Fibroblast of lung (primary cell): ENCODE measurements around the gene ROM1. TPM values are rescaled to one million over a fixed set of nuclear protein-coding genes. Genes with fewer than 3 reads are reported as not detected.

Source experiments
- DNase-seq, 2 donors: peaks; one replicate each; pipeline versions ENCODE4 v3.0.0 to v3.0.0-alpha.2; 2010; ENCODE audit warnings: low read depth in 2 of 2
- H2AFZ ChIP-seq: 2 replicates; pipeline ENCODE4 v1.5.1; 2012; ENCODE audit warnings: low read length, control low read depth, inconsistent platforms
- H3K27ac ChIP-seq: 2 replicates; pipeline ENCODE4 v1.5.1; 2011; ENCODE audit warnings: low read length, control low read depth; ENCODE audit not compliant: insufficient read depth
- H3K27me3 ChIP-seq: 2 replicates; pipeline ENCODE4 v1.5.1; 2011; ENCODE audit warnings: mild to moderate bottlenecking, low read length; ENCODE audit not compliant: control insufficient read depth, insufficient read depth
- H3K36me3 ChIP-seq: 2 replicates; pipeline ENCODE4 v1.5.1; 2011; ENCODE audit warnings: low read length; ENCODE audit not compliant: control insufficient read depth, insufficient read depth
- H3K4me1 ChIP-seq: 2 replicates; pipeline ENCODE4 v1.5.1; 2011; ENCODE audit warnings: low read length; ENCODE audit not compliant: control insufficient read depth, insufficient read depth; ENCODE audit errors: extremely low read depth
- H3K4me2 ChIP-seq: 2 replicates; pipeline ENCODE4 v1.5.1; 2011; ENCODE audit warnings: low read length, control low read depth; ENCODE audit not compliant: insufficient read depth; ENCODE audit errors: extremely low read depth
- H3K4me3 ChIP-seq, 4 experiments: fragments of 200-600 bp in 1 of 4; sonication (generic) in 1 of 4; replicated peaks in 1 of 4; 2 replicates each; pipeline ENCODE4 v1.5.1; 2011 to 2016; ENCODE audit warnings: low read length in 4 of 4, low read depth in 3 of 4, mild to moderate bottlenecking in 3 of 4, control low read depth in 2 of 4, inconsistent platforms in 1 of 4, mixed read lengths in 1 of 4; ENCODE audit not compliant: insufficient read depth in 1 of 4; ENCODE audit errors: control extremely low read depth in 1 of 4
- H3K79me2 ChIP-seq: 2 replicates; pipeline ENCODE4 v1.5.1; 2012; ENCODE audit warnings: mild to moderate bottlenecking, low read length, inconsistent platforms; ENCODE audit not compliant: control insufficient read depth, insufficient read depth
- H3K9ac ChIP-seq: 2 replicates; pipeline ENCODE4 v1.5.1; 2011; ENCODE audit warnings: mild to moderate bottlenecking, low read length, control low read depth; ENCODE audit not compliant: insufficient read depth
- H3K9me3 ChIP-seq: 2 replicates; pipeline ENCODE4 v1.5.1; 2012; ENCODE audit warnings: low read depth, low read length; ENCODE audit not compliant: control insufficient read depth, insufficient read depth
- H4K20me1 ChIP-seq: 2 replicates; pipeline ENCODE4 v1.5.1; 2011; ENCODE audit warnings: low read length; ENCODE audit not compliant: control insufficient read depth, insufficient read depth; ENCODE audit errors: extremely low read depth
- EZH2 ChIP-seq: IDR thresholded peaks from 2 replicates; pipeline ENCODE4 v1.5.1; 2012; ENCODE audit warnings: low read length, control low read depth, mild to moderate bottlenecking; ENCODE audit errors: missing control alignments
- polyA plus RNA-seq, 2 donors: library from polyadenylated mRNA; depleted of rRNA in 1 of 2; stranded (reverse) in 1 of 2; unstranded in 1 of 2; fragments of >200 nt; gene quantifications; 2 replicates each; pipeline ENCODE4 v1.2.1, GENCODE V29; 2011 to 2012; ENCODE audit warnings: missing spikeins in 1 of 2
- total RNA-seq: library from RNA; depleted of rRNA; stranded (reverse); fragments of >200 nt; gene quantifications from 2 replicates; pipeline ENCODE4 v1.2.1, GENCODE V29; 2014
- TF ChIP-seq, protein P1 (sequence below), 2 donors: IDR thresholded peaks in 1 of 2; conservative IDR thresholded peaks in 1 of 2; 1 replicate in 1 of 2; 2 replicates in 1 of 2; pipeline ENCODE4 v1.5.1; 2011 to 2012; ENCODE audit warnings: low read length in 2 of 2, control low read depth in 1 of 2, inconsistent platforms in 1 of 2, low read depth in 1 of 2, mild to moderate bottlenecking in 1 of 2

Gene ROM1
- total and polyA plus RNA-seq, 2 donors (not counting 1 experiment from before 2014, with no cell fraction given) = 1.7 to 9.9 TPM

DNA sequence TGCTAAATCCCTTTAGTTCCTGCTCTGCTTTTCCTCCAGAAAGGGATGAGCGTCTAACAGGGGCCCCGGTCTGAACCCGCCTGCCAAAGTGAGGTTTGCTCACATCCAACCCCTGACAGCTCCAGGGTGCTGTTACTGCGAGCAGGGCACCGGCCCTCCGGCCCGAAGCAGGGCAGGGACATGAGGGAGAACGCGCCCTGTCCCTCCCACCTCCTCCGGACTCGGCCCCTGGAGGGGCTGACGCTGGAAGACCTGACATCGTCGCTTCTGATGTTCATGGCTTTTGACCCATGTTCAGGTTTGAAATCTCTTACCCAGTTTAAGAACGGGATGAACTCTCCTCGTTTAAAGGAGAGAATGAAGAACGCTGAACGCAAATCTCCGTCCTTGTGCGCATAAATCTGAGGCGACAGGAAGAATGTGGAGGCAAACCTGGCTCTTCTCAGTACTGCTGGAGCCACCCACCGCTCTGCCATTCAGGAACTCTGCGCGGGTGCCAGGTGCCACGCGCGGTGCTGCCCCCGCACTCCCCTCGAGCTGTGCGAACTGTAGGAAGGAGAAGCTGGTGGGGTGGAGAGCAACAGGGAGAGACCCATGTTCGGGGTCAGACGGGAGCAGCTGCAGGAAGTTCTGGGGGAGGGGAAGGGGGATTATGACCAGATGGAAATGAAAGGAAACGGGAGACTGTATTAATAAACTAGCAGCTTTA, 38.5 kb upstream of the ROM1 start:
- Histone ChIP-seq H3K4me1 (peaks cover 13% of the 10 kb centered on the region), H2AFZ (peak overlapping the region; percentile 11), H3K36me3 (peaks cover 10% of the 10 kb centered on the region), H3K4me2 (peak overlapping the region; percentile 97), H3K9ac (peak overlapping the region; percentile 92), H3K9me3 (no peaks in the 10 kb centered on the region), H4K20me1 (no peaks in the 10 kb centered on the region), H3K4me3 (peak overlapping the region; percentile 30 to 86 (median 64)), H3K79me2 (peaks cover 56% of the 10 kb centered on the region), H3K27me3 (no peaks in the 10 kb centered on the region), H3K27ac (peak overlapping the region; percentile 88)
- TF ChIP-seq, protein P1, sequence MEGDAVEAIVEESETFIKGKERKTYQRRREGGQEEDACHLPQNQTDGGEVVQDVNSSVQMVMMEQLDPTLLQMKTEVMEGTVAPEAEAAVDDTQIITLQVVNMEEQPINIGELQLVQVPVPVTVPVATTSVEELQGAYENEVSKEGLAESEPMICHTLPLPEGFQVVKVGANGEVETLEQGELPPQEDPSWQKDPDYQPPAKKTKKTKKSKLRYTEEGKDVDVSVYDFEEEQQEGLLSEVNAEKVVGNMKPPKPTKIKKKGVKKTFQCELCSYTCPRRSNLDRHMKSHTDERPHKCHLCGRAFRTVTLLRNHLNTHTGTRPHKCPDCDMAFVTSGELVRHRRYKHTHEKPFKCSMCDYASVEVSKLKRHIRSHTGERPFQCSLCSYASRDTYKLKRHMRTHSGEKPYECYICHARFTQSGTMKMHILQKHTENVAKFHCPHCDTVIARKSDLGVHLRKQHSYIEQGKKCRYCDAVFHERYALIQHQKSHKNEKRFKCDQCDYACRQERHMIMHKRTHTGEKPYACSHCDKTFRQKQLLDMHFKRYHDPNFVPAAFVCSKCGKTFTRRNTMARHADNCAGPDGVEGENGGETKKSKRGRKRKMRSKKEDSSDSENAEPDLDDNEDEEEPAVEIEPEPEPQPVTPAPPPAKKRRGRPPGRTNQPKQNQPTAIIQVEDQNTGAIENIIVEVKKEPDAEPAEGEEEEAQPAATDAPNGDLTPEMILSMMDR (conservative IDR thresholded peaks at IDR 0.05 in 1 of 2, IDR thresholded peaks at IDR 0.05 in 1 of 2; ENCODE audit: low read depth in 1 of 2, low read length in 2 of 2) = no peak
- no peak for TF ChIP-seq EZH2
- DNase-seq = peak in 1 of 2 donors; percentile 36

DNA sequence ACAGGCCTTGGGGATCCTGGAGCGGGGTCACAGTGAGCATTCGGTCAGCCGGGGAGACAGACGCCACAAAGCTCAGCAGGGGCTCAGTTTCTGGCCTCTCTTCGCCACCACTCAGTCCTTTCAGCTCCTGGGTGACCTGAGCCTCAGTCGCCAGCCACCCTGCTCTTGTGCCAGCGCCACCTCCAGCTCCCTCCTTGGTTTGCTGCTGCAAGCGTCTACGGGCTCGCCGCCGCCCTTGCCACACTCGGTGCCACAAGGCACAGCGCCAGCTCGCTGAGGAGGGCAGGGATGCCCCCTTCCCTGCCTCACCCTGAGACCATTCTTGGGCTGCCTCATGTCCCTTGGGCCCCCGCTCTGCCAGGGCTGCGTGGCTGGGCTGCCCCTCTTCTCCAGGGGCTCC, 37.9 kb upstream of the ROM1 start:
- peaks cover 13% of the 10 kb centered on the region for H3K4me1 ChIP-seq
- H3K79me2 ChIP-seq = peaks cover 50% of the 10 kb centered on the region
- peak overlapping the region; percentile 30 to 86 (median 64) for H3K4me3 ChIP-seq
- peak overlapping the region; percentile 88 for H3K27ac ChIP-seq
- H3K36me3 ChIP-seq = peaks cover 8% of the 10 kb centered on the region
- H3K4me2 ChIP-seq = peak overlapping the region; percentile 97
- no peaks in the 10 kb centered on the region for H3K9me3 ChIP-seq
- peak overlapping the region; percentile 92 for H3K9ac ChIP-seq
- no peak overlapping the region for H2AFZ ChIP-seq
- H3K27me3 ChIP-seq = no peaks in the 10 kb centered on the region
- TF ChIP-seq, protein P1 (conservative IDR thresholded peaks at IDR 0.05 in 1 of 2, IDR thresholded peaks at IDR 0.05 in 1 of 2; ENCODE audit: low read depth in 1 of 2, low read length in 2 of 2) = no peak
- DNase-seq = no peak
- H4K20me1 ChIP-seq = no peaks in the 10 kb centered on the region

DNA sequence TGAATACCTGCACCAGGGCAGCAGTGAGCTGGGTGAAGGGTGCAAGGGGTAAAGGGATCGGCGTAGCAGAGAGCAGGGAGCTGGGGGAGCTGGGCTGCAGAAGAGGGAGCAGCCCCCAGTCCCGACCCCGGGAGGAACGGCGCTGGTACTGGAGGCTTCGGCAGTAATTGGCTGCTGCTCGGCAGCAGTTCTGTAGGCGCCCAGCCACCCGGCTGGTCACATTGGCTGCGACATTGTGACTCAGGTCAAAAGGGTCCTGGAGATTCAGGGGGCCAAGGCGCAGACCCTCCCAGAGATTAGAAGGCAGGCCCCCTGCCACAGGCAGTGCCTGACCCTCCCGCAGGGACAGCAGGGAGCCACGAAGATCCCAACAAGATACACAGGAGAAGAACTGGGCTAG, 37.2 kb upstream of the ROM1 start:
- H3K36me3 ChIP-seq = peaks cover 6% of the 10 kb centered on the region
- H3K79me2 ChIP-seq = peaks cover 43% of the 10 kb centered on the region
- H4K20me1 ChIP-seq = no peaks in the 10 kb centered on the region
- H3K9me3 ChIP-seq = no peaks in the 10 kb centered on the region
- H3K4me2 ChIP-seq = peak overlapping the region; percentile 97
- H3K9ac ChIP-seq = no peak overlapping the region
- peaks cover 13% of the 10 kb centered on the region for H3K4me1 ChIP-seq
- TF ChIP-seq, protein P1 (conservative IDR thresholded peaks at IDR 0.05 in 1 of 2, IDR thresholded peaks at IDR 0.05 in 1 of 2; ENCODE audit: low read depth in 1 of 2, low read length in 2 of 2) = no peak
- no peak for TF ChIP-seq EZH2
- no peaks in the 10 kb centered on the region for H3K27me3 ChIP-seq
- no peak overlapping the region for H2AFZ ChIP-seq
- DNase-seq = no peak
- H3K27ac ChIP-seq = no peak overlapping the region
- H3K4me3 ChIP-seq = peak overlapping the region in 1 of 4 experiments; percentile 80
